Mucosa of descending colon (tissue), 3 donors: ENCODE results near the gene KRT20. TPM values are rescaled to one million over a fixed set of nuclear protein-coding genes. Genes with fewer than 3 reads are reported as not detected.
A peak's percentile ranks its signal among the peaks of the same experiment; 100 is the strongest.

Experiments
- ATAC-seq: fragments of 200-7000 bp; cut with Tn5 transposase; one replicate; pipeline ENCODE4 v1.9.1; 2020; ENCODE audit warnings: mild to moderate bottlenecking, moderate library complexity
- DNase-seq, 3 donors: peaks; one replicate each; pipeline ENCODE4 v3.0.0-alpha.2; 2020
- H3K36me3 ChIP-seq: fragments of 200-600 bp; one replicate; pipeline ENCODE4 v1.8.0; 2021; ENCODE audit warnings: low read depth, mild to moderate bottlenecking
- H3K4me1 ChIP-seq: fragments of 200-600 bp; one replicate; pipeline ENCODE4 v1.8.0; 2021; ENCODE audit warnings: low read depth, mild to moderate bottlenecking
- H3K4me3 ChIP-seq: fragments of 200-600 bp; one replicate; pipeline ENCODE4 v1.8.0; 2021; ENCODE audit warnings: mild to moderate bottlenecking
- H3K9me3 ChIP-seq: fragments of 200-600 bp; one replicate; pipeline ENCODE4 v1.8.0; 2021; ENCODE audit warnings: mild to moderate bottlenecking
- intact Hi-C, 2 donors: fragments of 100-400 bp; cut with DNase I in 1 of 2; cut with micrococcal nuclease in 1 of 2; formaldehyde crosslinking; loops; one replicate each; pipeline versions ENCODE4 v1.11.0 to v1.11.1; 2022; cut with DNase I, micrococcal nuclease
- total RNA-seq, 3 donors: library from RNA; stranded (reverse); fragmentation: NEBNext Ultra II Directional in 2 of 3; extraction: Animal tissue kit (Norgen Biotek cat#: 25700) in 2 of 3; gene quantifications; one replicate each; pipeline versions ENCODE4 v1.2.1 to v1.2.4, GENCODE V29; 2021 to 2023
- TF ChIP-seq, protein P1 (sequence below): fragments of 200-600 bp; IDR thresholded peaks from one replicate; pipeline ENCODE4 v1.8.0; 2022; ENCODE audit warnings: antibody characterized with exemption, mild to moderate bottlenecking
- donor health status: DM: no; HTN: no; CAD: no; lungs with moderate emphysema.
- donor health status: DM: no; HTN: no; CAD: no.
- donor health status: DM: no; HTN: yes; CAD: no.

KRT20 gene
- total RNA-seq, 3 donors from 2014 or later: 553 to 1,810 (median 1,312) TPM

DNA sequence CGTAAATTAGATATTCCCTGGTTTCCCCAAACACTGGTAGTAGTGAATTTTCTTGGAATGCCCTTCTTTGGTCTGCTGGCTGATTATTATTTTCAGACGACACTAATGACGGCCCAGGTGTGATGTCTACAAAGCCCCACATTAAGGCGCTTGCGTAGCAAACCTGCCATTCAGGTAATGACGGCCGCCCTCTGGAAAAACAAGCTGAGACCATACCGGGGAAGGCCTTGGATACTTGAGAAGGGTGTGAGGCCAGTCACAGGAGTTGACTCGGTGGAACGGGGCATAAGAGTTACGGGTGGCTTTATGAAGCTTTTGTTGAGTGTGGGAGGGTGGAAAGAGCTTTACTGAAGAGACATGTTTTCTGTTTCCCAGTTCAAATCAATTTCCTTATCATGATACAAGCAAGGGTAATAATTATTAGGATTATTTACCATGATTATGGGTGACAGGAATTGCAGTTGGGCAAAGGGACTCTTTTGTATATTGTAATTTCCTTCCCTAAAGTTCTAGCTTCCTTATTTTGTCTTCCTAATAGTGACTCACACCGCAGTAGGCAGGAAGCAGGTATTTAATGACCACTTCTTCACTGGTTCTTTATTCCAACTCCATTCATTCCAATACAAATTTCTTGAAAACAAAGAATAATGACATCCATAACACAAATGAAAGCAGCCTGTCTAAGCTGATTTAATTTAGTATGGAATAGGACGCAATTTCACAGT, 27.6 kb upstream of the KRT20 start:
- no peak for DNase-seq
- intact Hi-C loops: no loop called here
- Histone ChIP-seq H3K9me3 (no peaks in the 10 kb centered on the region), H3K4me1 (peaks cover 7% of the 10 kb centered on the region), H3K4me3 (no peak overlapping the region), H3K36me3 (no peaks in the 10 kb centered on the region)
- TF ChIP-seq, protein P1, sequence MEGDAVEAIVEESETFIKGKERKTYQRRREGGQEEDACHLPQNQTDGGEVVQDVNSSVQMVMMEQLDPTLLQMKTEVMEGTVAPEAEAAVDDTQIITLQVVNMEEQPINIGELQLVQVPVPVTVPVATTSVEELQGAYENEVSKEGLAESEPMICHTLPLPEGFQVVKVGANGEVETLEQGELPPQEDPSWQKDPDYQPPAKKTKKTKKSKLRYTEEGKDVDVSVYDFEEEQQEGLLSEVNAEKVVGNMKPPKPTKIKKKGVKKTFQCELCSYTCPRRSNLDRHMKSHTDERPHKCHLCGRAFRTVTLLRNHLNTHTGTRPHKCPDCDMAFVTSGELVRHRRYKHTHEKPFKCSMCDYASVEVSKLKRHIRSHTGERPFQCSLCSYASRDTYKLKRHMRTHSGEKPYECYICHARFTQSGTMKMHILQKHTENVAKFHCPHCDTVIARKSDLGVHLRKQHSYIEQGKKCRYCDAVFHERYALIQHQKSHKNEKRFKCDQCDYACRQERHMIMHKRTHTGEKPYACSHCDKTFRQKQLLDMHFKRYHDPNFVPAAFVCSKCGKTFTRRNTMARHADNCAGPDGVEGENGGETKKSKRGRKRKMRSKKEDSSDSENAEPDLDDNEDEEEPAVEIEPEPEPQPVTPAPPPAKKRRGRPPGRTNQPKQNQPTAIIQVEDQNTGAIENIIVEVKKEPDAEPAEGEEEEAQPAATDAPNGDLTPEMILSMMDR: no peak
- ATAC-seq: no peak

DNA sequence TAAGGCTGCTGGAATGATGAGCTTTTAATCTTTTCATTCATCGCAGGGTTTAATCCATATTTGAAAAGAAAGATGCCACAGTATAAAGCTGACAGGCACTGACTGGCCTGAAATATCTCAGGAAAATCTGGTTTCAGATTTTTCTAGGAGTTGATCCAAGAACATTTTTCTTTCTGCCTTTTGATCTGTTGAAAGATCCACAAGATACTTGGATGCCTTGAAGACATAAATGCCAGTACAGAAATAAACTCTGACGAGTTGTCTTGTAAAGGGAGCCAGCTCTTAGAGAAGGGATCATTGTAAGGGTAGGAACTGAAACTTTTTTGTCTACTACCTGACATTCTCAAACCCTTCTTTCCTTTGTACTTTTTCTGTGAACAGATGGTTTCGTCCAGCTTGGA, 25.4 kb upstream of the KRT20 start:
- DNase-seq (no peak), ATAC-seq (no peak)
- Histone ChIP-seq H3K4me1 (peaks cover 7% of the 10 kb centered on the region), H3K36me3 (no peaks in the 10 kb centered on the region), H3K4me3 (no peak overlapping the region), H3K9me3 (no peaks in the 10 kb centered on the region)
- intact Hi-C loops: no loop called here
- TF ChIP-seq, protein P1: no peak

DNA sequence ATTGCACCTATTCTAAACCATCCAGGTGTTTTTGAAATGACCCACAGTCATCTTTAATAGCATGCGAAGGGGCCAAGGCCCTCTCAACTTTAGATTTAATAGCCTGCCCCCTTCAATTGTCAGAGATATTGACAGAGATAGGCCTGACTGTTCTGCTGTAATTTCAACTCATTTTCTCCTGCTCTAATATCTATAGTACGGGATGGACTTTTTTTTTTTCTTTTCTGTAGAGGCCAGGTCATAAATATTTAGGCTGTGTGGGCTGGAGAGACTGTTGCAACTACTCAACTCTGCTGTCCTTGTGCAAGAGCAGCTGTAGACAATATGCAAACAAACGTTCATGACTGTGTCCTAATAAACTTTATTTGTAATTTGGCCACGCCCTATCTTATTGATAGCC, 24.7 kb upstream of the KRT20 start:
- intact Hi-C loops: loop anchor here (5.0 to 10.0 kb wide), 3 partner anchors 413 to 753 kb away; no protein-coding TSS in a partner anchor
- no peak overlapping the region for H3K4me3 ChIP-seq
- TF ChIP-seq, protein P1: no peak
- H3K36me3 ChIP-seq: no peaks in the 10 kb centered on the region
- no peak for ATAC-seq
- H3K4me1 ChIP-seq: peaks cover 7% of the 10 kb centered on the region
- DNase-seq: no peak
- no peaks in the 10 kb centered on the region for H3K9me3 ChIP-seq

GRCh38 chr17:40909351-40909750, 24.3 kb upstream of the KRT20 start:
- ATAC-seq: peak; percentile 92
- no peaks in the 10 kb centered on the region for H3K9me3 ChIP-seq
- TF ChIP-seq, protein P1: peak; percentile 41
- peaks cover 7% of the 10 kb centered on the region for H3K4me1 ChIP-seq
- intact Hi-C loops: loop anchor here (5.0 to 10.0 kb wide), 3 partner anchors 413 to 753 kb away; no protein-coding TSS in a partner anchor
- DNase-seq: peak; percentile 68 to 83 (median 78)
- no peak overlapping the region for H3K4me3 ChIP-seq
- no peaks in the 10 kb centered on the region for H3K36me3 ChIP-seq

DNA sequence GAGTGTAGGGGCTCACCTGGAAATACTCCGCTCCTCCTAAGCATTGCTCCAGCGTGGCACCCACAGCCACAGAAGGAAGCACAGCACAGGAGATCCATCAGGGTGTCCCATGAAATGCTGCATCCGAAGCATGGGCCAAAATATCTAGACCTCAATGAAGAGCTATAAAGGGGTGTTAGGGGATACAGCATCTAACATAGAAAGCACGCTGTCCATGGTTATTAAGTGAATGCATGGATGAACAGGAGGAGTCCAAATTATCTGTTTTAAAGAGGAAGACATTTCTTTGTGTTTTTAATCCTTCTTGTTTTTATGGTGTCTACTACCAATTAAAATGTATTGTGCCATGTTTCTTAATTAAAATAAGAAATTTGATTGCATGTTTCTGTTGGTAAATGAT, 21.6 kb upstream of the KRT20 start:
- no peak for DNase-seq
- ATAC-seq: no peak
- intact Hi-C loops: loop anchor here (5.0 to 10.0 kb wide), 3 partner anchors 416 to 756 kb away; no protein-coding TSS in a partner anchor
- TF ChIP-seq, protein P1: no peak
- Histone ChIP-seq H3K4me1 (peaks cover 8% of the 10 kb centered on the region), H3K4me3 (no peak overlapping the region), H3K9me3 (no peaks in the 10 kb centered on the region), H3K36me3 (no peaks in the 10 kb centered on the region)
